GM19035 (cell line): ENCODE data around the gene CERS6.

Source experiments
- ATAC-seq: cut with Tn5 transposase; IDR thresholded peaks from one replicate; pipeline ENCODE4 v1.9.1; 2021; ENCODE audit not compliant: unreplicated experiment

CERS6 gene

DNA sequence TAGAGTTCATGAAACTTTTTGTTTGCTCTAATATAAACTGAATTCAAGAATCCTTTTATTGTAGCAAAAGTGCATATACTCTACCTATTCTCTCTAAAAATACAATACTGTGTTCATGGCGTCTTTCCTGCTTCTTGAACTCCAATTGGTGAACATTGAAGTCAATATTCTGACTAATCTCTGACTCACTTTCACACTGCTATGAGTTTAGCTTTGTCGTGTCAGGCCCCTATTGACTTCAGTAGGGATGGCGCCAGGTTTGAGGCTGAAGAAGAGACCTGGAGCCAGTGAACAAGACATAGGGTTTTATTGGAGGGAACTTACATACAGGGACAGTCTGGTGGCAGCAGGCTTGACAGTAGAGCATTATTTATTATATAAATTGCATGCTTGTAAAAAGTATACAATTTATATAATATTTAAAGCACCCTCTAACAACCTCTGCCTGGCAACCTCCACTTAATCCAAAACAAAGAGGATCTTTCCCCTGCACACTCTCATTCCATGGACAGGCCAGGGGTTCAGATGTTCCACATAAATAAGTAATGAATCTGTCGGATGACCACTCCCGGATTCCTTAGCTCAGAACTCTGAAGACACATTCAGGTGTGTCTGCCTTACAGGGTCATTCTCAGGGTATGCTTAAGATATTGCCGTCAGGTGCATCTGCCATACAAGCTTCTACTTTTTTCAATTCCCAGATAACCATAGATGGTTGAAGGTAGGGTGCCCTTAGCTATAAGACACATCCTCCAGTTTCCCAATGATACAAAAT, 141.0 kb downstream of the CERS6 start:
- ATAC-seq = no peak

DNA sequence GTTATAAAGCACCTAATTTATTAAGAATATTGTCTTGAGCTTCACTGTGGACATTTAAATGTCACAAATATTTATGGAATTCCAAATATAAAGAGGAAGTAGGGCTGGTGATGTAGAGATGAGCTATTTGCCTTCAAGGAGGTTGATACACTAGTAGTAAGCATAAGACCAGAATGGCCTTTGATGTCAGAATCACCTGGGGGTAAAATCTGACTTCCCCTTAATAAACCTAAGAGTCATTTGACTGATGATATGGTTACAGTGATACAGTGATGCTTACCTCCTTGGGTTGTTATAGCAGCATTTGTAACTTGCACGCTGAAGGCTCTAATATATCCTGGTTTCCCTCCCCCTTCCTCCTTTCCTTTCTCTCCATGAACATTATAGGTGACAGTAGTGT, 143.7 kb downstream of the CERS6 start:
- ATAC-seq = no peak

- no peak for ATAC-seq
Observed at GRCh38 chr2:168600949-168601348, 144.9 kb downstream of the CERS6 start.

DNA sequence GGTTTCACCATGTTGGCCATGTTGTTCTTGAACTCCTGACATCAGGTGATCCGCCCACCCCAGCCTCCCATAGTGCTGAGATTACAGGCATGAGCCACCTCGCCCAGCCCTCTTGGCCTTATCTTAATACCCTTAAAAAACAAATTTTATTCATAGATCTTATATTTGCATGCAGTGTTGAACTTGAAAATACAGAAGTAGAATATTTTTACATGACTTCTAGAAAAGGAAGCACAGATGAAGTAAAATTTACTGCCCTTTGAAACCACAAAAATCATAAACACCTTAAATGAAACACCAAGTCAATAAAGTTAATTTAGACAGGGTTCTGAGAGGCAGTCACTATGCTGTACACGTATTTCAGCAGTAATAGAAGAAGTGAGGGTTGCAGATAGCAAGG, 145.7 kb downstream of the CERS6 start:
- ATAC-seq = peak; percentile 78

- no peak for ATAC-seq
Observed at GRCh38 chr2:168602379-168602778, 146.3 kb downstream of the CERS6 start.

GRCh38 chr2:168602846-168603401, 146.9 kb downstream of the CERS6 start:
- ATAC-seq = no peak

- ATAC-seq = no peak
Observed at GRCh38 chr2:168603439-168603961, 147.4 kb downstream of the CERS6 start.

GRCh38 chr2:168604252-168604651, 148.2 kb downstream of the CERS6 start:
- ATAC-seq = no peak

DNA sequence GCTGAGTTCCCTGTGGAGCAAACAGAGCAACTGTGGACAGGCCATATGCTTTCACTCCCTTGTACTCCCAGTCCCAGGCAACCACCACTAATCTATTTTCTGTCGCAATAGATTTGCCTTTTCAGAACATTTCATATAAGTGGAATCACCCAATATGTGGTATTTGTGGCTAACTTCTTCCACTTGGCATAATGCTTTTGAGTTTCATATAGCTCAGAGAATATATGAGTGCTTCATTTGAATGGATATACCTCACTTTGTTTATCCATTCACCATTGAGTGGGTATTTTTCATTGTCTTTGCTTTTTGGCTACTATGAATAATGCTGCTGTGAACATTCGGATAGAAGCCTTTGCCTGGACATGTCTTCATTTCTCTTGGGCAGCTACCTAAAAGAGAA, 151.9 kb downstream of the CERS6 start:
- ATAC-seq = no peak

- no peak for ATAC-seq
Observed at GRCh38 chr2:168608796-168609195, 152.7 kb downstream of the CERS6 start.

GRCh38 chr2:168611091-168611490, 155.0 kb downstream of the CERS6 start:
- no peak for ATAC-seq

DNA sequence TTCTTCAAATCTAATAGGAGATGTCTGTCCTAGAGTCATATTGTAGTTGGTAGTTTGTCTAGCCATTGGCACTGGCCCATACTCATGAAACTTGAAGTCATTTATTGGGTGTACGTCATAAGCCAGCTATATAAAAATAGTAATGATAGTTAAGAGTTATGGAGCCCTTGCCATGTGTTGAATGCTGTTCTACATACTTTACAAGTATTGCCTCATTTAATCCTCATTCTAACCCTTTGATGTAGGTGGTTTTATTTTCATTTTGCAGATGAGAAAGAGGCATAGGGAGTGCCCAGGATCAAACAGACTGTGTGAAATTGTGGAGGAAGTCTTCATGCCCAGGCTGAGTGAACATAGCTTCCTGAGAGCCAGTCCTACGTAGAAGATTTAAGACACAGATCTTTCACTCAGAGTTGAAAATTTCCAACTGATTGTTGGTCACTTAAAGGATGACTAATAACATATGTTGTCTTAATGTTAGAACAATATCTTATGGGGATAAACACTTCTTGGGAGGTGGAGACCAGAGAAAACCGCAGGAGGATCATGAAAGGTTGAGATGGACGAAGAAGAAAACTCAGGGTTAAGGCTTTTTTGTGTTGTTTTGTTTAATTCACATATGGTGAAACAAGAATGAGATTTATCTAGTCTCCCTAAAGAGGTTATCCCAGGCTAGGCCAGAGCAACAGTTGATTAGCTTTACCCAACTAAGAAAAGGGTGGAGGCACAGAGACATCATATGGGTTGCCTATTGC, 156.0 kb downstream of the CERS6 start:
- ATAC-seq = no peak

GRCh38 chr2:168612719-168613118, 156.6 kb downstream of the CERS6 start:
- no peak for ATAC-seq

GRCh38 chr2:168613551-168613950, 157.5 kb downstream of the CERS6 start:
- ATAC-seq = no peak

DNA sequence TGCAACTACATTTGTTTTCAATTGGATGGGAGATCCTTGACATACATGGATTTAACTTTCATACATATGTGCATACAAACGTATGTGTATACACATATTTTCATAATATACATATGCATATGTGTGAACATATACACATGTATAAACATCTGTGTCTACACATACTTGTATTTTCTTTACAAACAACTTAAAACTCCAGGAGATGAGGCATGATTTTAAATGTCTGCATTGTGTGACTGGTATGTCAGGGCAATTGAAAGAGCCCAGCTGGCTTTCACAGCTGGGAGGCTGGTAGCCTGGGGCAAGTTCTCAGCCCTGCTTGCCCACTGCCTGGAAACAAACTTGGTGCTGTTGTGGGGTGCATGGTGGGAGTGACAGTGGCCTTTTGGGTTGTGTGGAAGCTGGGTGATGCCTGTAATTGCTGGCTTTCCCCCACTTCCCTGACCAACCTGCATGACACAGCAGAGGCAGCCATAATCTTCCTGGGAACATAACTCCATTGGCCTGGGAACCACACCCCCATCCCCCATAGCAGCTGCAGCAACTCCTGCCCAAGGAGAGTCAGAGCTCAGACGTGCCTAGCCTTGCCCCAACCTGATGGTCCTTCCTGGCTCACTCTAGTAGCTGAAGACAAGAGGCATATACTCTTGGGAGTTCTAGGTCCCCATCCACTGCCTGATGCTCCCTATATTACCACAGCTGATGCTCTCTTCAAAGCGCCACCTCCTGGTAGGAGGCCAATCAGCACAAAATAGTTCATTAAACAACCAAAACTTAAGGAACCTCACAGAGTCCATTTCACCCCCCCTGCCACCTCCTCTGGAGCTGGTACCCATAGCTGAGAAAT, 158.3 kb downstream of the CERS6 start:
- no peak for ATAC-seq

GRCh38 chr2:168620554-168620953, 164.5 kb downstream of the CERS6 start:
- ATAC-seq = no peak

DNA sequence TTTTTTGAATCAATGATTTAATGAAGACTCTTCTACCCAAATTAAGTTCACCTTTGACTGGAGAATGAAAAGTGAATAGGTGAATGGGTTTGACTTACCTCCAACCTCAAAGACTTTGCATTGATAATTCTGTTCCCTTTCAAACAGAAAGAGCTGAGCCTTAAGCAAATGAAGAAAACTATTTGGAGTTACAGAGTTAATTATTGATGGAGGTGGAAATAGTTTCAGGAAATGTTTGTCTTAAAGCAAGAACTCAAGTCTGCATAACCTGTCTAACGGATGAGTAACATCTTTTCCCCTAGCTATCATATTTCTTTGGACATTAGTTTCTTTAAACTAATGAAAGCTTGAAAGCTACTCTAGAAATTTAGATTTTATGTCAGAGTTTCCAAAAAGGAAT, 166.5 kb downstream of the CERS6 start:
- ATAC-seq = no peak

- no peak for ATAC-seq
Observed at GRCh38 chr2:168624028-168624427, 168.0 kb downstream of the CERS6 start.

- ATAC-seq = no peak
Observed at GRCh38 chr2:168626096-168626495, 170.0 kb downstream of the CERS6 start.

DNA sequence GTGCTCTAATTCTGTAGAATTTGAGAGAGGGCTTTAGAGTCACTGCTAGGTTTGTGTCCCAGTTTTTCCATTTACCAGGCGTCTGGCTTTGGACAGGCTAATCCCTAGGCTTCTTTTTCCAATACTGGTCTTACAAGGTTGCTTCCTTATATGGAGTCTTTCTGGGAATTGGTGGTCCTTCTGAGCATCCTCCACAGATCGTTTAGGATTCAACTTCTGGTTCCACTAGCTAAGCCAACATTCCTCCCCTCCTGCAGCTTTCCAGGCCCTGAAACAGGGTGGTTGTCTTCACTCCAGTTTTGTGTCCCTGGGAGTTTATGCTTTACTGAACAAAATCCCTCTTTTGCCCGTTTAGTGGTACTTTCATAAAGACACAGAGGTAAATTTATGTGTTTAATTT, 170.6 kb downstream of the CERS6 start:
- ATAC-seq = no peak

- ATAC-seq = no peak
Observed at GRCh38 chr2:168632709-168633121, 176.6 kb downstream of the CERS6 start.
